SK-N-SH (cell line): ENCODE results near the gene UCP2. TPM values are rescaled to one million over a fixed set of nuclear protein-coding genes. Genes with fewer than 3 reads are reported as not detected.

Experiments
- CTCF ChIA-PET: fragments of 300-600, 350-600 bp; formaldehyde crosslinking; extraction: SDS; loops from one replicate; lab custom pipeline; 2021; lab: Yijun Ruan, JAX
- POLR2A ChIA-PET: fragments of 350-600 bp; sonication (Branson Sonifier 250); formaldehyde crosslinking; extraction: SDS; loops from one replicate; lab custom pipeline; 2020; ENCODE audit warnings: antibody characterized with exemption, inconsistent platforms; lab: Yijun Ruan, JAX
- DNase-seq: peaks from one replicate; pipeline ENCODE4 v3.0.0; 2012
- H2AFZ ChIP-seq: fragments of 200-600 bp; sonication (generic); 2 replicates; pipeline ENCODE4 v1.8.1; 2016; ENCODE audit warnings: antibody characterized with exemption, mild to moderate bottlenecking, low read depth
- H3F3A ChIP-seq: fragments of 200-600 bp; sonication (generic); replicated peaks from 2 replicates; pipeline ENCODE3; 2016; ENCODE audit warnings: antibody characterized with exemption, mild to moderate bottlenecking; ENCODE audit not compliant: insufficient read depth
- H3K27ac ChIP-seq, 2 experiments: fragments of 200-500 bp in 1 of 2; fragments of 200-600 bp in 1 of 2; sonication (Bioruptor generic) in 1 of 2; sonication (generic), shearing (Covaris generic) in 1 of 2; 2 replicates each; pipeline versions ENCODE4 v1.5.1 to v1.6.1; 2014 to 2016; ENCODE audit warnings: low read depth in 2 of 2, inconsistent platforms in 1 of 2, low read length in 1 of 2, mild to moderate bottlenecking in 1 of 2, mixed read lengths in 1 of 2
- H3K27me3 ChIP-seq: fragments of 200-600 bp; sonication (generic), shearing (Covaris generic); 2 replicates; pipeline ENCODE4 v1.6.1; 2016; ENCODE audit warnings: mixed run types; ENCODE audit not compliant: insufficient read depth
- H3K36me3 ChIP-seq, 2 experiments: fragments of 200-500 bp in 1 of 2; fragments of 200-600 bp in 1 of 2; sonication (Bioruptor generic) in 1 of 2; sonication (generic) in 1 of 2; replicated peaks in 1 of 2; 2 replicates each; pipeline versions ENCODE3 to v1.5.1; 2014 to 2016; ENCODE audit warnings: low read length in 1 of 2, mild to moderate bottlenecking in 1 of 2; ENCODE audit not compliant: insufficient read depth in 2 of 2, control insufficient read depth in 1 of 2
- H3K4me1 ChIP-seq, 2 experiments: fragments of 200-500 bp in 1 of 2; fragments of 200-600 bp in 1 of 2; sonication (Bioruptor generic) in 1 of 2; sonication (generic), shearing (Covaris generic) in 1 of 2; 2 replicates each; pipeline versions ENCODE4 v1.5.1 to v1.6.1; 2014 to 2016; ENCODE audit warnings: low read depth in 1 of 2, low read length in 1 of 2, mixed run types in 1 of 2; ENCODE audit not compliant: insufficient read depth in 2 of 2, control insufficient read depth in 1 of 2
- H3K4me2 ChIP-seq: fragments of 200-600 bp; sonication (generic), shearing (Covaris generic); 2 replicates; pipeline ENCODE4 v1.6.1; 2017; ENCODE audit warnings: mixed run types
- H3K4me3 ChIP-seq, 2 experiments: fragments of 200-500 bp in 1 of 2; fragments of 200-600 bp in 1 of 2; sonication (Bioruptor generic) in 1 of 2; sonication (generic), shearing (Covaris generic) in 1 of 2; 2 replicates each; pipeline versions ENCODE4 v1.5.1 to v1.8.1; 2014 to 2016; ENCODE audit warnings: low read depth in 2 of 2, inconsistent platforms in 1 of 2, low read length in 1 of 2, mild to moderate bottlenecking in 1 of 2, mixed read lengths in 1 of 2, moderate library complexity in 1 of 2
- H3K79me2 ChIP-seq: fragments of 200-600 bp; sonication (generic); 2 replicates; pipeline ENCODE4 v1.8.1; 2017; ENCODE audit warnings: mild to moderate bottlenecking; ENCODE audit not compliant: insufficient read depth
- H3K9ac ChIP-seq: fragments of 200-600 bp; sonication (generic); 2 replicates; pipeline ENCODE4 v1.6.1; 2017; ENCODE audit warnings: mixed run types
- H3K9me2 ChIP-seq: fragments of 200-600 bp; sonication (generic); 2 replicates; pipeline ENCODE4 v1.6.1; 2017; ENCODE audit warnings: mixed run types
- H3K9me3 ChIP-seq: fragments of 200-600 bp; sonication (generic); 2 replicates; pipeline ENCODE4 v1.6.1; 2017; ENCODE audit warnings: mixed run types, mild to moderate bottlenecking, moderate library complexity
- H4K20me1 ChIP-seq: fragments of 200-600 bp; sonication (generic); 2 replicates; pipeline ENCODE4 v1.6.1; 2017; ENCODE audit warnings: mild to moderate bottlenecking, mixed run types; ENCODE audit not compliant: insufficient read depth
- ELF1 ChIP-seq: IDR thresholded peaks from 2 replicates; pipeline ENCODE4 v1.4.0; 2012
- EP300 ChIP-seq, 2 experiments: IDR thresholded peaks; 2 replicates each; pipeline versions ENCODE4 v1.4.0 to v1.6.1; 2012; ENCODE audit warnings: borderline replicate concordance in 1 of 2, low read depth in 1 of 2, low read length in 1 of 2
- FOSL2 ChIP-seq: IDR thresholded peaks from 2 replicates; pipeline ENCODE4 v1.4.0; 2012; ENCODE audit warnings: low read depth, mild to moderate bottlenecking, moderate library complexity, borderline replicate concordance
- GABPA ChIP-seq: IDR thresholded peaks from 2 replicates; pipeline ENCODE4 v1.4.0; 2012; ENCODE audit warnings: low read depth, mild to moderate bottlenecking
- MEF2A ChIP-seq: IDR thresholded peaks from 2 replicates; pipeline ENCODE4 v1.4.0; 2012; ENCODE audit warnings: low read depth, borderline replicate concordance
- MXI1 ChIP-seq: IDR thresholded peaks from 2 replicates; pipeline ENCODE4 v1.6.1; 2012; ENCODE audit warnings: mild to moderate bottlenecking, low read depth, low read length, improper control_type of control experiment
- NFIC ChIP-seq: IDR thresholded peaks from 2 replicates; pipeline ENCODE4 v1.4.0; 2012; ENCODE audit warnings: borderline replicate concordance
- NRF1 ChIP-seq: IDR thresholded peaks from 2 replicates; pipeline ENCODE4 v1.6.1; 2012; ENCODE audit warnings: low read depth, mild to moderate bottlenecking, low read length
- RXRA ChIP-seq: IDR thresholded peaks from 2 replicates; pipeline ENCODE4 v1.4.0; 2012; ENCODE audit warnings: low read depth, mild to moderate bottlenecking, borderline replicate concordance
- SIN3A ChIP-seq: IDR thresholded peaks from 2 replicates; pipeline ENCODE4 v1.6.1; 2012; ENCODE audit warnings: low read depth, mild to moderate bottlenecking, low read length, moderate library complexity, borderline replicate concordance
- TCF12 ChIP-seq: IDR thresholded peaks from 2 replicates; pipeline ENCODE4 v1.4.0; 2012
- TEAD4 ChIP-seq: IDR thresholded peaks from 2 replicates; pipeline ENCODE4 v1.4.0; 2012; ENCODE audit warnings: mild to moderate bottlenecking, borderline replicate concordance; ENCODE audit not compliant: insufficient read depth
- WGBS: methylation state at CpG from one replicate; pipeline ENCODE4 v1.1.6; 2017; ENCODE audit warnings: low lambda C conversion rate; 5-methylcytosine and 5-hydroxymethylcytosine counted together
- polyA plus RNA-seq, 3 experiments: library from polyadenylated mRNA; depleted of rRNA; stranded (reverse); fragments of >200 nt; gene quantifications; 2 replicates each; pipeline ENCODE4 v1.2.3, GENCODE V29; 2012
- TF ChIP-seq, protein P1 (sequence below): IDR thresholded peaks from 2 replicates; pipeline ENCODE4 v1.4.0; 2012; ENCODE audit warnings: low read depth, borderline replicate concordance
- TF ChIP-seq, protein P2 (sequence below): IDR thresholded peaks from 2 replicates; pipeline ENCODE4; 2012
- TF ChIP-seq, protein P3 (sequence below): fragments of 150-350 bp; IDR thresholded peaks from 2 replicates; pipeline ENCODE4 v1.6.1; 2017; ENCODE audit warnings: antibody characterized with exemption, low read length, low read depth, borderline replicate concordance
- TF ChIP-seq, protein P4 (sequence below): IDR thresholded peaks from 2 replicates; pipeline ENCODE4 v1.6.1; 2012; ENCODE audit warnings: mild to moderate bottlenecking, low read depth, low read length, moderate library complexity
- TF ChIP-seq, protein P5 (sequence below): fragments of 150-350 bp; IDR thresholded peaks from 2 replicates; pipeline ENCODE4 v1.6.1; 2016; ENCODE audit warnings: mild to moderate bottlenecking, low read depth, low read length
- TF ChIP-seq, protein P6 (sequence below): IDR thresholded peaks from 2 replicates; pipeline ENCODE4 v1.4.0; 2012; ENCODE audit warnings: low read depth

The UCP2 gene
- polyA plus RNA-seq, 1 of the 3 experiments (the other 2 are of a cell fraction) = 36.0 TPM

DNA sequence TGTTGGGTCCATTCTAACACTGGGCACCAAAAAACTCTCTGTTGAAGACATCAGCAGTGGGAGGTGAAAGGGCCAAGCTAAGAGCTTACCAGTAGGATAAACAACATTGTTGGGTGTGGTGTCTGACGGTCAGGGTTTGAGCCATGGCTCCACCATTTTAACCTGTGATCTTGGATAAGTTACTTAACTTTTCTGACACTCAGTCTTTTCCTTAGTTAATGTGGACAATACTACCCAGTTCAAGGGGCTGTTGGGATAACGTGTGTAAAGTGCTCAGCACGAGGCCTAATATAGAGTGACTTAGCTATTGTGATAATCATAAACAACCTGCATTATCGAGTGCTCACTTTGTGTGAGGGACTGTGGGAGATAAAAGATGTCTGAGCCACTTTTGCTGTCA, 20.2 kb upstream of the UCP2 start:
- TF ChIP-seq ELF1 = no peak
- TF ChIP-seq TEAD4 = no peak
- TF ChIP-seq MXI1 = no peak
- no peak for TF ChIP-seq EP300 (IDR thresholded peaks at IDR 0.05; ENCODE audit: borderline replicate concordance in 1 of 2, low read depth in 1 of 2, low read length in 1 of 2)
- TF ChIP-seq SIN3A = no peak
- TF ChIP-seq, protein P1, sequence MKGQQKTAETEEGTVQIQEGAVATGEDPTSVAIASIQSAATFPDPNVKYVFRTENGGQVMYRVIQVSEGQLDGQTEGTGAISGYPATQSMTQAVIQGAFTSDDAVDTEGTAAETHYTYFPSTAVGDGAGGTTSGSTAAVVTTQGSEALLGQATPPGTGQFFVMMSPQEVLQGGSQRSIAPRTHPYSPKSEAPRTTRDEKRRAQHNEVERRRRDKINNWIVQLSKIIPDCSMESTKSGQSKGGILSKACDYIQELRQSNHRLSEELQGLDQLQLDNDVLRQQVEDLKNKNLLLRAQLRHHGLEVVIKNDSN = no peak
- TF ChIP-seq NRF1 = no peak
- TF ChIP-seq MEF2A = no peak
- TF ChIP-seq GABPA = no peak
- TF ChIP-seq TCF12 = no peak
- TF ChIP-seq, protein P2, sequence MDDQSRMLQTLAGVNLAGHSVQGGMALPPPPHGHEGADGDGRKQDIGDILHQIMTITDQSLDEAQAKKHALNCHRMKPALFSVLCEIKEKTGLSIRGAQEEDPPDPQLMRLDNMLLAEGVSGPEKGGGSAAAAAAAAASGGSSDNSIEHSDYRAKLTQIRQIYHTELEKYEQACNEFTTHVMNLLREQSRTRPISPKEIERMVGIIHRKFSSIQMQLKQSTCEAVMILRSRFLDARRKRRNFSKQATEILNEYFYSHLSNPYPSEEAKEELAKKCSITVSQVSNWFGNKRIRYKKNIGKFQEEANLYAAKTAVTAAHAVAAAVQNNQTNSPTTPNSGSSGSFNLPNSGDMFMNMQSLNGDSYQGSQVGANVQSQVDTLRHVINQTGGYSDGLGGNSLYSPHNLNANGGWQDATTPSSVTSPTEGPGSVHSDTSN = no peak
- TF ChIP-seq, protein P3, sequence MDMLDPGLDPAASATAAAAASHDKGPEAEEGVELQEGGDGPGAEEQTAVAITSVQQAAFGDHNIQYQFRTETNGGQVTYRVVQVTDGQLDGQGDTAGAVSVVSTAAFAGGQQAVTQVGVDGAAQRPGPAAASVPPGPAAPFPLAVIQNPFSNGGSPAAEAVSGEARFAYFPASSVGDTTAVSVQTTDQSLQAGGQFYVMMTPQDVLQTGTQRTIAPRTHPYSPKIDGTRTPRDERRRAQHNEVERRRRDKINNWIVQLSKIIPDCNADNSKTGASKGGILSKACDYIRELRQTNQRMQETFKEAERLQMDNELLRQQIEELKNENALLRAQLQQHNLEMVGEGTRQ = no peak
- TF ChIP-seq RXRA = no peak
- TF ChIP-seq, protein P4, sequence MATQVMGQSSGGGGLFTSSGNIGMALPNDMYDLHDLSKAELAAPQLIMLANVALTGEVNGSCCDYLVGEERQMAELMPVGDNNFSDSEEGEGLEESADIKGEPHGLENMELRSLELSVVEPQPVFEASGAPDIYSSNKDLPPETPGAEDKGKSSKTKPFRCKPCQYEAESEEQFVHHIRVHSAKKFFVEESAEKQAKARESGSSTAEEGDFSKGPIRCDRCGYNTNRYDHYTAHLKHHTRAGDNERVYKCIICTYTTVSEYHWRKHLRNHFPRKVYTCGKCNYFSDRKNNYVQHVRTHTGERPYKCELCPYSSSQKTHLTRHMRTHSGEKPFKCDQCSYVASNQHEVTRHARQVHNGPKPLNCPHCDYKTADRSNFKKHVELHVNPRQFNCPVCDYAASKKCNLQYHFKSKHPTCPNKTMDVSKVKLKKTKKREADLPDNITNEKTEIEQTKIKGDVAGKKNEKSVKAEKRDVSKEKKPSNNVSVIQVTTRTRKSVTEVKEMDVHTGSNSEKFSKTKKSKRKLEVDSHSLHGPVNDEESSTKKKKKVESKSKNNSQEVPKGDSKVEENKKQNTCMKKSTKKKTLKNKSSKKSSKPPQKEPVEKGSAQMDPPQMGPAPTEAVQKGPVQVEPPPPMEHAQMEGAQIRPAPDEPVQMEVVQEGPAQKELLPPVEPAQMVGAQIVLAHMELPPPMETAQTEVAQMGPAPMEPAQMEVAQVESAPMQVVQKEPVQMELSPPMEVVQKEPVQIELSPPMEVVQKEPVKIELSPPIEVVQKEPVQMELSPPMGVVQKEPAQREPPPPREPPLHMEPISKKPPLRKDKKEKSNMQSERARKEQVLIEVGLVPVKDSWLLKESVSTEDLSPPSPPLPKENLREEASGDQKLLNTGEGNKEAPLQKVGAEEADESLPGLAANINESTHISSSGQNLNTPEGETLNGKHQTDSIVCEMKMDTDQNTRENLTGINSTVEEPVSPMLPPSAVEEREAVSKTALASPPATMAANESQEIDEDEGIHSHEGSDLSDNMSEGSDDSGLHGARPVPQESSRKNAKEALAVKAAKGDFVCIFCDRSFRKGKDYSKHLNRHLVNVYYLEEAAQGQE = no peak
- TF ChIP-seq, protein P5, sequence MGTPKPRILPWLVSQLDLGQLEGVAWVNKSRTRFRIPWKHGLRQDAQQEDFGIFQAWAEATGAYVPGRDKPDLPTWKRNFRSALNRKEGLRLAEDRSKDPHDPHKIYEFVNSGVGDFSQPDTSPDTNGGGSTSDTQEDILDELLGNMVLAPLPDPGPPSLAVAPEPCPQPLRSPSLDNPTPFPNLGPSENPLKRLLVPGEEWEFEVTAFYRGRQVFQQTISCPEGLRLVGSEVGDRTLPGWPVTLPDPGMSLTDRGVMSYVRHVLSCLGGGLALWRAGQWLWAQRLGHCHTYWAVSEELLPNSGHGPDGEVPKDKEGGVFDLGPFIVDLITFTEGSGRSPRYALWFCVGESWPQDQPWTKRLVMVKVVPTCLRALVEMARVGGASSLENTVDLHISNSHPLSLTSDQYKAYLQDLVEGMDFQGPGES = no peak
- no peak for TF ChIP-seq NFIC
- TF ChIP-seq, protein P6, sequence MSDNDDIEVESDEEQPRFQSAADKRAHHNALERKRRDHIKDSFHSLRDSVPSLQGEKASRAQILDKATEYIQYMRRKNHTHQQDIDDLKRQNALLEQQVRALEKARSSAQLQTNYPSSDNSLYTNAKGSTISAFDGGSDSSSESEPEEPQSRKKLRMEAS = no peak
- no peak for TF ChIP-seq FOSL2
- 84% methylated on average over 4 of the region's 4 CpGs for WGBS
- no peak for DNase-seq
- peaks cover 0 to 12% of the 10 kb centered on the region in 2 experiments for H3K36me3 ChIP-seq
- no peaks in the 10 kb centered on the region for H3K9me3 ChIP-seq
- H3K4me3 ChIP-seq = no peak overlapping the region
- ChIA-PET CTCF (interaction anchor here (0.6 kb wide), 1 partner anchor 496 kb away, joined by 3 read pairs; no protein-coding TSS in a partner anchor), POLR2A (no interaction called here)
- no peaks in the 10 kb centered on the region for H3K79me2 ChIP-seq
- no peaks in the 10 kb centered on the region for H3F3A ChIP-seq
- H4K20me1 ChIP-seq = no peaks in the 10 kb centered on the region
- no peak overlapping the region for H3K27ac ChIP-seq
- no peaks in the 10 kb centered on the region for H3K27me3 ChIP-seq
- H3K4me1 ChIP-seq = no peaks in the 10 kb centered on the region
- H3K9me2 ChIP-seq = no peaks in the 10 kb centered on the region
- H3K9ac ChIP-seq = no peak overlapping the region
- no peak overlapping the region for H2AFZ ChIP-seq
- no peak overlapping the region for H3K4me2 ChIP-seq
